Activated CD8-positive, alpha-beta memory T cell treated with anti-CD3 and anti-CD28 coated beads, Interleukin-2, amount 50 U/mL, for 1 hour (primary cell): ENCODE measurements around the gene TMEM8B.

Source experiments
- DNase-seq: peaks from one replicate; pipeline ENCODE4 v3.0.0-alpha.2; 2020; ENCODE audit errors: extremely low read depth

The TMEM8B gene

GRCh38 chr9:35839926-35840325 is 10.9 kb downstream of the TMEM8B start:
- no peak for DNase-seq

- DNase-seq: no peak
These were observed 12.0 kb downstream of the TMEM8B start for GRCh38 chr9:35840881-35841644.

GRCh38 chr9:35841645-35841900 is 12.5 kb downstream of the TMEM8B start:
- no peak for DNase-seq

- DNase-seq: no peak
These were observed 13.2 kb downstream of the TMEM8B start for GRCh38 chr9:35842020-35842745.

DNA sequence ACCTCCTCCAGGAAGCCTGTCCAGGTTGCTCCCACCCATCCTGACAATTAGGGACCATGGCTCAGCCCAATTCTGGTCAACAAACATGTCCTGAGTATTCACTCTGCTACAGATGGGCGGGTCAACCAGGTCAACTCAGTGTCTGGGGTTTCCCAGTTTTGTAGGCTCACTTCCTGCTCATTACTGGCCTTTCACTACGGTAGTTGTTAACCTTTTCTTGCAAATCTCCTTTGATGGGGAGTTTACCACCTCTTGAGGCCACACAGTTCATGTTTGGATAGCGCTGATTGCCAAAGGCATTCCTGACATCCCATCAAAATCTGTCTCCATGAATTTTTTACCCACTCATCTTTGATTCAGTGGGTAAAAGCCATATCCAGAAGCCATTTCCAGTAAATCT is 13.8 kb downstream of the TMEM8B start:
- no peak for DNase-seq

GRCh38 chr9:35844628-35845270 is 15.7 kb downstream of the TMEM8B start:
- DNase-seq: peak; percentile 12

GRCh38 chr9:35845824-35846771 is 17.1 kb downstream of the TMEM8B start:
- no peak for DNase-seq

DNA sequence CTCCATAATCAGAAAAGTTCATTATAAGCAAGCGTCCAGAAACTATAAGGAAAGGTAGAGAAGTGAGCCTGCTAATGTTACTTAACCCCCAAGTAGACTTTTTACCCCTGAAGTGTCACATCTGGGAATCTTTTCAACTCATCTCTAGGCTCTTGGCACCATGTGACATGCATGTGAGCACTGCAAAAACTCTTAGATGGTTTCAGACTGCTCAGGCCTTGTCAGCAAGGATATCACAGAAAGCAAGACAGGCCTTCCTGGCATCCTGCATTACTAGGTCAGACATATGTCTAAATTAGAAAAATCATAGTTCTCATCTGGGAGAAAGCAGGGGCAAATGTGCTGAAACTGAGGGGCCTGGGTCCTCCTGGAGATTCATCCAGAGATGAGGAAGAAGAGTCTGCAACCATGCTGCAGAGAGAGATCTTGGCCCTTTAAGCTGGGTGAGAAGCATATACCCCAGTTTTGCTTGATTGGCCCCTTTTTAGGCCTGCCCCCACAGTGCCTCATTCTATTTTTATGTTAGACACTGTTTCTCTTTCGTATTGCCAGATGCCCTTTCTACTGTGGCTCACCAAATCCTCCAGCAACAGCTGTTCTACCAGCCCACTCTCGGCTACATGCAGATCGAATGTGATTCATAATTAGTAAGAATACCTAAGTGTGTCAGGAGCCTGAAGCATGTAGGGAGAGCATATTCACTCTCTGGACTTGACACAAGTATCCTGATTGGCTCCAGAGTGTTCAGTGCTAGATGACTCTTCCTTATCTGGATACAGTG is 19.0 kb downstream of the TMEM8B start:
- DNase-seq: no peak

- no peak for DNase-seq
These were observed 23.3 kb downstream of the TMEM8B start for GRCh38 chr9:35852267-35852815.

GRCh38 chr9:35852876-35853865 is 24.1 kb downstream of the TMEM8B start:
- DNase-seq: no peak

- no peak for DNase-seq
These were observed 25.2 kb downstream of the TMEM8B start for GRCh38 chr9:35854091-35854762.

- DNase-seq: no peak
These were observed 27.2 kb downstream of the TMEM8B start for GRCh38 chr9:35856206-35856605.

GRCh38 chr9:35856882-35857281 is 27.9 kb downstream of the TMEM8B start:
- DNase-seq: no peak

- DNase-seq: no peak
These were observed 29.4 kb downstream of the TMEM8B start for GRCh38 chr9:35858458-35858857.

- no peak for DNase-seq
These were observed 30.4 kb downstream of the TMEM8B start for GRCh38 chr9:35859310-35859989.

GRCh38 chr9:35859990-35860339 is 30.9 kb downstream of the TMEM8B start:
- DNase-seq: no peak

GRCh38 chr9:35861161-35861897 is 32.3 kb downstream of the TMEM8B start:
- no peak for DNase-seq

- no peak for DNase-seq
These were observed 33.3 kb downstream of the TMEM8B start for GRCh38 chr9:35862328-35862727.
